Spinal cord (tissue), 10 donors: ENCODE data around the gene FFAR2. TPM values are rescaled to one million over a fixed set of nuclear protein-coding genes. Genes with fewer than 3 reads are reported as not detected.
"Not testable (repeated sequence)": the region's sequence is repeated elsewhere in the genome, so short reads cannot be mapped to it uniquely, and the experiment has no call there.

Experiments
- DNase-seq, 6 donors: peaks; one replicate each; pipeline versions ENCODE4 v3.0.0 to v3.0.0-alpha.2; 2013 to 2015; ENCODE audit warnings: low spot score in 6 of 6, low read depth in 4 of 6
- H3K27ac ChIP-seq: one replicate; pipeline ENCODE4 v1.5.1; 2013; ENCODE audit warnings: low read depth, low read length, control low read depth
- H3K27me3 ChIP-seq: one replicate; pipeline ENCODE4 v1.6.1; 2013; ENCODE audit warnings: low read length; ENCODE audit not compliant: control insufficient read depth, insufficient read depth
- H3K36me3 ChIP-seq: one replicate; pipeline ENCODE4 v1.6.1; 2013; ENCODE audit warnings: low read length; ENCODE audit not compliant: control insufficient read depth, insufficient read depth
- H3K4me1 ChIP-seq: one replicate; pipeline ENCODE4 v1.6.1; 2013; ENCODE audit warnings: low read length; ENCODE audit not compliant: control insufficient read depth, insufficient read depth
- H3K4me3 ChIP-seq: one replicate; pipeline ENCODE4 v1.5.1; 2013; ENCODE audit warnings: low read depth, low read length, control low read depth
- H3K9me3 ChIP-seq: one replicate; pipeline ENCODE4 v1.6.1; 2013; ENCODE audit warnings: low read length; ENCODE audit not compliant: control insufficient read depth, insufficient read depth
- WGBS: methylation state at CpG from one replicate; pipeline ENCODE4 v1.1.5; 2013; ENCODE audit warnings: missing lambda C conversion rate; ENCODE audit not compliant: insufficient coverage; 5-methylcytosine and 5-hydroxymethylcytosine counted together
- polyA plus RNA-seq, 2 donors: library from polyadenylated mRNA; unstranded; fragments of 120-200 nt; gene quantifications; one replicate each; pipeline ENCODE4 v1.2.1, GENCODE V29; 2013; ENCODE audit not compliant: insufficient read length in 2 of 2
- total RNA-seq, 2 donors: library from RNA; depleted of rRNA in 1 of 2; stranded (reverse); fragments of 120-200 nt in 1 of 2; fragments of >200 nt in 1 of 2; gene quantifications; one replicate each; pipeline versions ENCODE4 v1.2.3 to v1.2.4, GENCODE V29; 2013 to 2014
- donor health status: healthy.

Gene FFAR2
- total and polyA plus RNA-seq, 4 donors: 0.11 to 0.69 (median 0.39) TPM

DNA sequence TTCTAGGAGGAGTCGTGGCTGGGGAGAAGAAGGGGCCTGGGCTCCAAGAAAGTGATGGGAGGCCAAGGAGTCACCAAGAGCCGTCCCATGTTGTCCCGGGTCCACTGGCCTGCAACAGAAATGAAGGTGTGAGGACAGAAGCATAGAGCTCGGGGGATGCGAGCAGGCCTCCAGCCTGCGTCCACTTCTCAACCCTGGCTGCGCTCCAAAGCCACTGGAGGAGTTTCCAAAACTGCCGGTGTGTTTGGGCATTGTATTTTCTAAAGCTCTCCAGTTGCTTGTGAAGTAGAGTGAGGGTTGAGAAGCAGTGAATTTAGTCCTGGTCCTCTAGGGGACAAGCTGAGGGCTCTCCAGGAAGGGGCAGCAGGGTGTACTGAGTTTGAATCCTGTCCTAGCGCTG lies 13.0 kb downstream of the FFAR2 start:
- WGBS: 78% methylated on average over 9 of the region's 9 CpGs
- Histone ChIP-seq H3K27ac (no peak overlapping the region), H3K9me3 (no peaks in the 10 kb centered on the region), H3K36me3 (no peaks in the 10 kb centered on the region), H3K4me1 (peaks cover 9% of the 10 kb centered on the region), H3K4me3 (no peak overlapping the region), H3K27me3 (no peaks in the 10 kb centered on the region)
- DNase-seq: no peak

DNA sequence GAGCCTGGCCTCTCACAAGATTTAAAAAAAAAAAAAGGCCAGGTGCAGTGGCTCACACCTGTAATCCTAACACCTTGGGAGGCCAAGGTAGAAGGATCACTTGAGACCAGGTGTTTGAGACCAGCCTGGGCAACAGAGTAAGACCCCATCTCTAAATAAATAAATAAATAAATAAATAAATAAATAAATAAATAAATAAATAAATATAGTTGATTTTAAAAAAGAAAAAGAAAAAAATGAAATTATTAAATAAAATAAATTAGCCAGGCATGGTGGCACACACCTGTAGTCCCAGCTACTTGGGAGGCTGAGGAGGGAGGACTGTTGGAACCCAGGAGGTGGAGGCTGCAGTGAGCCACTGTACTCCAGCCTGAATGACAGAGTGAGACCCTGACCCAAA lies 13.7 kb downstream of the FFAR2 start:
- DNase-seq, H3K27me3 ChIP-seq: not testable (repeated sequence)

DNA sequence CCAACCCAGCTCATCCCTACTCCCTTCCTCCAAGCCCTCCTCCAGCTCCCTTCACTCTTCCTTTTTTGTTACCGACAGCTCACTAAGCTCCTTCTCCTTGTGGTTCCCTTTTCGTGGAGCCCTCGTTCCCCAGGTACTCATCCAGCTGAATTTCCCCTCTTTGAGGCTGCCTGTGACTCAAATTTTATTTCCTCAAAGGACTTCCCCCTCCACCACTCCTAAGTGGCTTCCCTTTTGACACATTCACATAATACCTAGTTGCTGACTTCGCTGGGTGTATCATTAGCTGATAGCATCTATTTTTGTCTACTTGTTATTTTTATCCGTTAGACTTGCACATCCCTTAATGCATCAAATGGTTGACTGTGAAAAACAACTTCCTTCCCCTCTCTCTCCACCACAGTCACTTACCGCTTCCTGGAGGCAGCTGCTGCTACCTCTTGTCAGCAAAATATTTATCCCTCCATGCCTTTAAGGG lies 14.5 kb downstream of the FFAR2 start:
- no peak overlapping the region for H3K27ac ChIP-seq
- H3K36me3 ChIP-seq: no peaks in the 10 kb centered on the region
- H3K4me1 ChIP-seq: peaks cover 9% of the 10 kb centered on the region
- no peak overlapping the region for H3K4me3 ChIP-seq
- no peaks in the 10 kb centered on the region for H3K9me3 ChIP-seq
- no peaks in the 10 kb centered on the region for H3K27me3 ChIP-seq
- WGBS: 48% methylated on average over 5 of the region's 6 CpGs
- no peak for DNase-seq

More for the DNA sequence above, 13.7 kb downstream of the FFAR2 start:
- not testable (repeated sequence) for H3K4me3 ChIP-seq, H3K27ac ChIP-seq, H3K4me1 ChIP-seq, H3K9me3 ChIP-seq, H3K36me3 ChIP-seq

DNA sequence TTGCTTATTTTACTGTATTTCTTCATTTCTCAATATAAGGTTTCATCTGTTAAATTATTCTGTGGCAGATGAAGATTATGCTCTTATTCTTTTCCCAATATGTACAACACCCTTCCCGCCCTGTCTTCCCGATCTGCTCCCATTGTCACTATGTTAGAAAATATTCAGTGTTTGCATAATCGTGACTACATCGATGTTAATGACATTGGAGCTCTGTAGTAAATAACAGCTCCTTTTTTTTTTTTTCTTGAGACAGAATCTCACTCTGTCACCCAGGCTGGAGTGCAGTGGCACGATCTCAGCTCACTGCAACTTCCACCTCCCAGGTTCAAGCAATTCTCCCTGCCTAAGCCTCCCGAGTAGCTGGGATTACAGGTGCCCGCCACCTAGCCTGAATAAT lies 14.9 kb downstream of the FFAR2 start:
- not testable (repeated sequence) for DNase-seq, H3K36me3 ChIP-seq, H3K4me1 ChIP-seq, H3K27ac ChIP-seq, H3K9me3 ChIP-seq, H3K27me3 ChIP-seq, H3K4me3 ChIP-seq
- WGBS: 80% methylated on average over 1 of the region's 7 CpGs

DNA sequence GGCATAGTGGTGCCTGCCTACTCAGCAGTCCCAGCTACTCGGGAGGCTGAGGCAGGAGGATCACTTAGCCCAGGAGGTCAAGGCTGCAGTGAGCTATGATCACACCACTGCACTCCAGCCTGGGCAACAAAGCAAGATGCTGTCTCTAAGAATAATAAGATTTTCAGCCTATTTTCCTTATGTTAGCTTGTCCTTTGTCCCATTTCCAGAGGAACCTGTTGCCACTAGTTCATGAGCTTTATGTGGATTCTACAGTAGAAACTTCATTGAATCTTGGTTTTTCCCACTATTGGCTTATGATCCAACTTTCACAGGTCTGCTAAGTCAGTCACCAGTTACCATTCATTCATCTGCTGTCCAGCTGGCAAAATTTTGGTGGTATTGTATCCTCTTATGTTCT lies 18.2 kb downstream of the FFAR2 start:
- Histone ChIP-seq H3K9me3 (no peaks in the 10 kb centered on the region), H3K4me1 (no peaks in the 10 kb centered on the region), H3K27me3 (no peaks in the 10 kb centered on the region), H3K36me3 (no peaks in the 10 kb centered on the region), H3K27ac (no peak overlapping the region), H3K4me3 (no peak overlapping the region)
- 83% methylated on average over 1 of the region's 1 CpG for WGBS
- DNase-seq: no peak

DNA sequence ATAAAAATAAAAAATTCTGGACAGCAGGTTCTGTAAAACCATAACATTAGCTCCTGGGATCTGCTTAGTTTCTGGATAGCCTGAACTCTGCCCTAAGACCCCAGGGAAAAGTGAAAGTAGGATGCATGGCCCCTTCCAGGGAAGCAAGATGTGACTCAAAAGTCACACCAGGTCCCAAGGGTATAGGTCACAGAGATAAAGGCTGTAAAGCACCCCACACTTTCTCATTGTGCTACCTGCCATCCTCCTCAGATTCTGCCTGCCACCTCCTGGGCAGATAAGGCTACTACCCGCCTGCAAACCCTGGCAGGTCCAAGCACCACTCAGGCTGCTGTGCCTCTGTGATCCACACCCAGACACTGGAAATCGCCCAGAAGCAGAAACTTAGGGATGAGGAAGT lies 20.6 kb downstream of the FFAR2 start:
- no peaks in the 10 kb centered on the region for H3K36me3 ChIP-seq
- 55% methylated on average over 2 of the region's 2 CpGs for WGBS
- no peaks in the 10 kb centered on the region for H3K9me3 ChIP-seq
- H3K27ac ChIP-seq: no peak overlapping the region
- no peaks in the 10 kb centered on the region for H3K27me3 ChIP-seq
- H3K4me1 ChIP-seq: no peaks in the 10 kb centered on the region
- peak in 2 of 6 donors; percentile 40 to 48 for DNase-seq
- H3K4me3 ChIP-seq: no peak overlapping the region

DNA sequence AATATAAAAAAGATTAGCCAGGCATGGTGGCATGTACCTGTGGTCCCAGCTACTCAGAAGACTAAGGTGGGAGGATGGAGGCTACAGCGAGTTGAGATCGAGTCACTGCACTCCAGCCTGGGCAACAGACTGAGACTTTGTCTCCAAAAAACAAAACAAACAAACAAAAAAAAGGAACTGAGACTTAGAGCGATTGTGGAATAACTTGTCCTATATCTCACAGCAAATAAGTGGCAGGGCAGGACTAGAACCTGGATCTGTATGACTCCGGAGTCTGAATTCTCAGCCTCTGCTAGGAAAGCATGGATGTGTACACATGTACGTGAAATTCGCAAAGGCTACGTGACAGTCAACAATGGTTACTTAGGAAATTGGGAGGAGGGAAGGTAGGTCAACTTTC lies 22.1 kb downstream of the FFAR2 start:
- no peak overlapping the region for H3K27ac ChIP-seq
- H3K27me3 ChIP-seq: no peaks in the 10 kb centered on the region
- no peaks in the 10 kb centered on the region for H3K36me3 ChIP-seq
- no peaks in the 10 kb centered on the region for H3K9me3 ChIP-seq
- H3K4me3 ChIP-seq: no peak overlapping the region
- DNase-seq: no peak
- H3K4me1 ChIP-seq: no peaks in the 10 kb centered on the region
- WGBS: 88% methylated on average over 5 of the region's 7 CpGs

DNA sequence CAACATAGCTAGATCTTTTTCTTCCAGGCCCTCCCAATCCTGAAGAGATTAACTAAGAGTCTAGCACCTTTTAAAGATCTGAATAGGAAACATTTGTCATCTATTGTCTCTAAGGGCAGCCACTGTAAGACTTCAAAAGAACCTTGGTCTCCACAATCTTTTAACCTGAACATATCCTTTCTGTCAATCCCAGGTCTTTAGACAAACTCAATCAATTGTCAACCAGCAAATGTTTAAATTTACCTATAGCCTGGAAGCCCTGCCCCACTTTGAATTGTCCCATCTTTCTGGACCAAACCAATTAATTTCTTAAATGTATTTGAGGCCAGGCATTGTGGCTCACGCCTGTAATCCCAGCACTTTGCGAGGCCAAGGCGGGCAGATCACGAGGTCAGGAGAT lies 23.0 kb downstream of the FFAR2 start:
- WGBS: no CpG with 5 or more reads among the region's 4 CpGs
- not testable (repeated sequence) for H3K27me3 ChIP-seq, H3K27ac ChIP-seq, H3K36me3 ChIP-seq, H3K9me3 ChIP-seq, H3K4me1 ChIP-seq, H3K4me3 ChIP-seq, DNase-seq

DNA sequence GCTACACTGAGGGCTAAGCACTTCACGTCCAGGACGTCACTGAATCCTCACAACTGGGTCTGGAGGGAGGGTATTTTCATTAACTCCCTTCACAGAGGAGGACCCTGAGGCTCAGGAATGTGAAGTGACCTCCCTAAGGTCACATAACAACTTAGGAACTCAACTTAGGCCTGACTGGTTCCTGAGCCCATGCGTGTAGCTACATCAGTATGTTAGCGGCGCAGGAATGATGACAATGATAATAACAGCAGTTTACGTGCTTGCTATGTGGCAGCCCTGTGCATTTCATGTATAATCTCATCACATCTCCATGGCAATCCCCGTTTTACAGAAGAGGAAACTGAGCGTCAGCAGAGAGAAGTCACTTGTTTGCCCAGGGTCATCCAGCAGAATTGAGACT lies 23.9 kb downstream of the FFAR2 start:
- no peaks in the 10 kb centered on the region for H3K27me3 ChIP-seq
- no peak overlapping the region for H3K4me3 ChIP-seq
- H3K36me3 ChIP-seq: no peaks in the 10 kb centered on the region
- H3K27ac ChIP-seq: no peak overlapping the region
- no peaks in the 10 kb centered on the region for H3K4me1 ChIP-seq
- 82% methylated on average over 6 of the region's 8 CpGs for WGBS
- DNase-seq: no peak
- no peaks in the 10 kb centered on the region for H3K9me3 ChIP-seq

DNA sequence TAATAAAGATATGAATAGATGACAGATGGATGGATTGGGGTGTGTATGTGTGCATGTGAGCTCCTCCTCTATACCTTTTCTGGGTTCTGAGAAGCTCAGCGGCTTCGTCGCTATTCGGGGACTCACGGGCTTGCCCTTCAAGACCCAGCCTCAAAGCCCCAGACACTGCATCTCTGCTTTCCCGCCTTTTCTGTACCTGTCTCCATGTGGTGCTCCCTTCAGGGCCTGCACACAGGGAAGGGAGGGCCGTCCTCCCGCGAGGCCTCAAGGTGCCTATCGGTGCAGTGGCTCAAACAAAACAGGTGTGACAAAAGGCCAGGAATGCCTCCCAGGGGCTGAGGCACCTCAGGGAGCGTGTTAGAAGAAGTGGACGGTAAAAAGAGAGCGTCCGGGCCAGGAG lies 26.0 kb downstream of the FFAR2 start:
- 92% methylated on average over 5 of the region's 14 CpGs for WGBS
- no peaks in the 10 kb centered on the region for H3K27me3 ChIP-seq
- no peak overlapping the region for H3K27ac ChIP-seq
- H3K9me3 ChIP-seq: no peaks in the 10 kb centered on the region
- H3K36me3 ChIP-seq: no peaks in the 10 kb centered on the region
- no peaks in the 10 kb centered on the region for H3K4me1 ChIP-seq
- no peak for DNase-seq
- H3K4me3 ChIP-seq: no peak overlapping the region
